Activated CD8-positive, alpha-beta T cell treated with anti-CD3 and anti-CD28 coated beads, Interleukin-2, amount 10 ng/mL, durations not matched to agents 7 days and 5 days (primary cell): ENCODE results near the gene GCH1. TPM values are rescaled to one million over a fixed set of nuclear protein-coding genes. Genes with fewer than 3 reads are reported as not detected.

Source experiments
- ATAC-seq: fragments of 150-1000 bp; cut with Tn5 transposase; one replicate; pipeline ENCODE4 v1.10.0; 2021; ENCODE audit warnings: moderate library complexity
- CTCF ChIA-PET: fragments of 350-600 bp; sonication (Branson Sonifier 250); formaldehyde crosslinking; loops from one replicate; lab custom pipeline; 2021; ENCODE audit warnings: antibody characterized with exemption; lab: Charles Lee
- POLR2A ChIA-PET: fragments of 350-600 bp; sonication (Branson Sonifier 250); formaldehyde crosslinking; loops from one replicate; lab custom pipeline; 2021; ENCODE audit warnings: antibody characterized with exemption; lab: Charles Lee
- DNase-seq: peaks from one replicate; pipeline ENCODE4 v3.0.0-alpha.2; 2020
- H3K27ac Mint-ChIP-seq: one replicate; pipeline ENCODE4 v1.8.0; 2021; ENCODE audit warnings: mild to moderate bottlenecking, mixed read lengths
- H3K27me3 Mint-ChIP-seq: one replicate; pipeline ENCODE4 v1.8.0; 2021; ENCODE audit warnings: low read depth, mixed read lengths
- H3K36me3 Mint-ChIP-seq: one replicate; pipeline ENCODE4 v1.8.0; 2021; ENCODE audit warnings: low read depth, mixed read lengths
- H3K4me1 Mint-ChIP-seq: one replicate; pipeline ENCODE4 v1.8.0; 2021; ENCODE audit warnings: low read depth, mixed read lengths
- H3K4me3 Mint-ChIP-seq: one replicate; pipeline ENCODE4 v1.8.0; 2021; ENCODE audit warnings: mild to moderate bottlenecking, mixed read lengths
- H3K9me3 Mint-ChIP-seq: one replicate; pipeline ENCODE4 v1.8.0; 2022; ENCODE audit warnings: mixed read lengths; ENCODE audit not compliant: insufficient read depth
- total RNA-seq, 2 experiments: library from RNA; stranded (reverse); gene quantifications; one replicate each; pipeline ENCODE4 v1.2.3, GENCODE V29; 2021

The GCH1 gene
- total RNA-seq, 2 experiments from 2014 or later = 51.4 to 52.3 TPM

DNA sequence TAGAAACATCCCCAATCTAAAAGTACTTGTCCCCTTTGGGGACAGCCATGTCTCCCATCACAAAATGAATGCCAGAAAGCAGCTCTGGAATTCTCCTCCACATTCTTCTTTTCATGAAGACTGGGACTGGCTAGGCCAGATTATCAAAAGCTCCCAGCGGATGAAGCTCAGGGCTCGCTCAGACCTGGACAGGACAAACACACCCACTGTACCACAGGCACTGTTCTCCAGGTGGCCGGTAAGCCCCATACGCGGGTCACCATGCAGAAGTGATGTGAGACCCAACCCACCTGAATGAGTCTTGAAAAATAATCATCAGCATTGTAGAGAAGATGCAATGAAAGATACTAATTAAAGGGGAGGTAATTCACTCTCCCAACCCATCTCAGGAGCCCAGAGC is 85.1 kb downstream of the GCH1 start:
- no peak overlapping the region for H3K4me3 Mint-ChIP-seq
- POLR2A ChIA-PET = no interaction called here
- CTCF ChIA-PET = interaction anchor here (0.5 to 7.4 kb wide), 6 partner anchors 11 to 254 kb away, joined by 3 to 43 read pairs (median 4); no protein-coding TSS in a partner anchor
- ATAC-seq = no peak
- H3K27ac Mint-ChIP-seq = no peak overlapping the region
- no peak for DNase-seq
- H3K27me3 Mint-ChIP-seq = peaks cover 11% of the 10 kb centered on the region
- H3K9me3 Mint-ChIP-seq = no peaks in the 10 kb centered on the region
- H3K36me3 Mint-ChIP-seq = no peaks in the 10 kb centered on the region
- no peaks in the 10 kb centered on the region for H3K4me1 Mint-ChIP-seq

DNA sequence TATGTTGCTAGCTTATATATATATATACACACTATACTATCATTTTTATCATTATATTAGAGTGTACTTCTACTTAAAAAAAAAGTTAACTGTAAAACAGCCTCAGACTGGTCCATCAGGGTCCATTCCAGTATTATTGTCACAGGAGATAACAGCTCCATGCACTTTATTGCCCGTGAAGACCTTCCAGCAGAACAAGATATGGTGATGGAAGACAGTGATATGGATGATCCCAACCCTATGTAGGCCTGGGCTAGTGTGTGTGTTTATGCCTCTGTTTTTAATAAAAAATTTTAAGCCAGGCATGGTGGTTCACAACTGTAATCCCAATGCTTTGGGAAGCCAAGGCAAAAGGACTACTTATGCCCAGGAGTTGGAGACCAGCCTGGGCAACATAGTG is 86.2 kb downstream of the GCH1 start:
- no peak for DNase-seq
- Mint-ChIP-seq H3K27me3 (peaks cover 17% of the 10 kb centered on the region), H3K27ac (no peak overlapping the region), H3K36me3 (no peaks in the 10 kb centered on the region), H3K4me3 (no peak overlapping the region), H3K9me3 (no peaks in the 10 kb centered on the region), H3K4me1 (no peaks in the 10 kb centered on the region)
- POLR2A ChIA-PET = no interaction called here
- no peak for ATAC-seq
- CTCF ChIA-PET = interaction anchor here (1.6 to 7.4 kb wide), 4 partner anchors 10 to 253 kb away, joined by 3 to 43 read pairs (median 6); no protein-coding TSS in a partner anchor

GRCh38 chr14:54815515-54815914 is 87.1 kb downstream of the GCH1 start:
- H3K4me1 Mint-ChIP-seq = no peaks in the 10 kb centered on the region
- no peaks in the 10 kb centered on the region for H3K9me3 Mint-ChIP-seq
- H3K36me3 Mint-ChIP-seq = no peaks in the 10 kb centered on the region
- ATAC-seq (no peak), DNase-seq (no peak)
- no peak overlapping the region for H3K4me3 Mint-ChIP-seq
- H3K27ac Mint-ChIP-seq = no peak overlapping the region
- peaks cover 23% of the 10 kb centered on the region for H3K27me3 Mint-ChIP-seq
- CTCF ChIA-PET = interaction anchor here (7.4 kb wide), 1 partner anchor 9 kb away, joined by 43 read pairs; no protein-coding TSS in a partner anchor
- POLR2A ChIA-PET = no interaction called here

DNA sequence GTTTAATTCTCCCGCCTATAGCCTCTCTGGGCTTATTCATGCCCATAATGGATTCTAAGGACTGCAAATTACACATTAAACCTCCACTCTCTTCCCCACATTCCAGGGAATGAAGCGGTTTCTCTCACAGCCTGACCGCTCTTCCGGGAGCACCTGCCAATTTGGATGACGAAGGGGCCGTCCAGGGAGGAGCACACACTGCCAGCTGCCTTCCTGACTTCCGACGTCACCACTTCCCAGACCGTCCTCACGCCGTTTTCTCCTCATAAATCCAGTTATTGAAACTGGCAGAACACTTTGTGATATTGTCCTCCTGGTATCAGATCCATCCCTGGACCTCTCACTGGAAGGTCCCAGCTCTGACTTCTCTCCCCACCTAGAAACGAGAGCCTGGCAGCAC is 87.6 kb downstream of the GCH1 start:
- ATAC-seq = no peak
- no peak overlapping the region for H3K27ac Mint-ChIP-seq
- POLR2A ChIA-PET = interaction anchor here (1.0 kb wide), 1 partner anchor 61 kb away, joined by 4 read pairs; no protein-coding TSS in a partner anchor
- H3K4me1 Mint-ChIP-seq = no peaks in the 10 kb centered on the region
- no peaks in the 10 kb centered on the region for H3K9me3 Mint-ChIP-seq
- DNase-seq = no peak
- H3K36me3 Mint-ChIP-seq = no peaks in the 10 kb centered on the region
- no peak overlapping the region for H3K4me3 Mint-ChIP-seq
- peaks cover 22% of the 10 kb centered on the region for H3K27me3 Mint-ChIP-seq
- CTCF ChIA-PET = interaction anchor here (1.2 kb wide), 1 partner anchor 73 kb away, joined by 3 read pairs; no protein-coding TSS in a partner anchor

GRCh38 chr14:54814076-54814475 is 88.5 kb downstream of the GCH1 start:
- Mint-ChIP-seq H3K4me1 (no peaks in the 10 kb centered on the region), H3K27ac (no peak overlapping the region), H3K4me3 (no peak overlapping the region), H3K27me3 (peaks cover 16% of the 10 kb centered on the region), H3K9me3 (no peaks in the 10 kb centered on the region), H3K36me3 (no peaks in the 10 kb centered on the region)
- CTCF ChIA-PET = interaction anchor here (0.6 to 1.8 kb wide), 11 partner anchors 8 to 263 kb away, joined by 3 to 7 read pairs (median 3); partner anchors contain the start of genes GCH1 and SAMD4A
- peak; percentile 39 for DNase-seq
- POLR2A ChIA-PET = interaction anchor here (1.0 kb wide), 1 partner anchor 62 kb away, joined by 4 read pairs; no protein-coding TSS in a partner anchor
- ATAC-seq = no peak

DNA sequence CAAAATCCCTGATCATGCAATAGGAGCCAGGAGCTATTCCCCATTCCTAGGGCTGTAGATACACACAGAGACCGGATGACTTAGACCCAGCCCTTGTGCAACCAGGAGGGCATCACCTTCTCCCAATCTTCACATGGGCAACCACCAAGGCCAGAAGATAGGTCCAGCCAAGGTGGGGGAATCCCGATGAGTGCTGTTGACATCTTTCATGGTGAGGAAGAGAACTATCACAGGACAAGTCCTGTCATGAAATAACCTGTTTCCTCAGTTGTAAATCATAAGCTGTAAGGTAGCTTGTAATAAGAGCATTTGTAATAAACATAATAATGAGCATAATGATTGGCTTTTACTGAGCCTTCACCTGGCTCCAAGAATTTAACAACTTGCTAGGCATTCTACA is 89.5 kb downstream of the GCH1 start:
- no peaks in the 10 kb centered on the region for H3K36me3 Mint-ChIP-seq
- no peak for ATAC-seq
- ChIA-PET POLR2A (no interaction called here), CTCF (interaction anchor here (1.0 to 1.8 kb wide), 5 partner anchors 30 to 249 kb away, joined by 3 to 7 read pairs (median 4); no protein-coding TSS in a partner anchor)
- peaks cover 16% of the 10 kb centered on the region for H3K27me3 Mint-ChIP-seq
- no peak for DNase-seq
- H3K9me3 Mint-ChIP-seq = no peaks in the 10 kb centered on the region
- no peak overlapping the region for H3K4me3 Mint-ChIP-seq
- H3K27ac Mint-ChIP-seq = no peak overlapping the region
- H3K4me1 Mint-ChIP-seq = no peaks in the 10 kb centered on the region

GRCh38 chr14:54812617-54813016 is 90.0 kb downstream of the GCH1 start:
- no peak overlapping the region for H3K27ac Mint-ChIP-seq
- ATAC-seq = no peak
- no peak overlapping the region for H3K4me3 Mint-ChIP-seq
- H3K27me3 Mint-ChIP-seq = peaks cover 16% of the 10 kb centered on the region
- H3K36me3 Mint-ChIP-seq = no peaks in the 10 kb centered on the region
- CTCF ChIA-PET = interaction anchor here (1.1 to 1.8 kb wide), 3 partner anchors 30 to 249 kb away, joined by 4 to 7 read pairs (median 7); no protein-coding TSS in a partner anchor
- H3K9me3 Mint-ChIP-seq = no peaks in the 10 kb centered on the region
- POLR2A ChIA-PET = no interaction called here
- DNase-seq = no peak
- no peaks in the 10 kb centered on the region for H3K4me1 Mint-ChIP-seq

- ChIA-PET POLR2A (no interaction called here), CTCF (interaction anchor here (1.2 to 2.1 kb wide), 2 partner anchors 19 to 36 kb away, joined by 3 to 5 read pairs; no protein-coding TSS in a partner anchor)
- DNase-seq (no peak), ATAC-seq (no peak)
- H3K4me3 Mint-ChIP-seq = no peak overlapping the region
- H3K4me1 Mint-ChIP-seq = peaks cover 5% of the 10 kb centered on the region
- peaks cover 22% of the 10 kb centered on the region for H3K27me3 Mint-ChIP-seq
- no peaks in the 10 kb centered on the region for H3K9me3 Mint-ChIP-seq
- no peak overlapping the region for H3K27ac Mint-ChIP-seq
- H3K36me3 Mint-ChIP-seq = no peaks in the 10 kb centered on the region
Measured at GRCh38 chr14:54809767-54810166, 92.9 kb downstream of the GCH1 start.

DNA sequence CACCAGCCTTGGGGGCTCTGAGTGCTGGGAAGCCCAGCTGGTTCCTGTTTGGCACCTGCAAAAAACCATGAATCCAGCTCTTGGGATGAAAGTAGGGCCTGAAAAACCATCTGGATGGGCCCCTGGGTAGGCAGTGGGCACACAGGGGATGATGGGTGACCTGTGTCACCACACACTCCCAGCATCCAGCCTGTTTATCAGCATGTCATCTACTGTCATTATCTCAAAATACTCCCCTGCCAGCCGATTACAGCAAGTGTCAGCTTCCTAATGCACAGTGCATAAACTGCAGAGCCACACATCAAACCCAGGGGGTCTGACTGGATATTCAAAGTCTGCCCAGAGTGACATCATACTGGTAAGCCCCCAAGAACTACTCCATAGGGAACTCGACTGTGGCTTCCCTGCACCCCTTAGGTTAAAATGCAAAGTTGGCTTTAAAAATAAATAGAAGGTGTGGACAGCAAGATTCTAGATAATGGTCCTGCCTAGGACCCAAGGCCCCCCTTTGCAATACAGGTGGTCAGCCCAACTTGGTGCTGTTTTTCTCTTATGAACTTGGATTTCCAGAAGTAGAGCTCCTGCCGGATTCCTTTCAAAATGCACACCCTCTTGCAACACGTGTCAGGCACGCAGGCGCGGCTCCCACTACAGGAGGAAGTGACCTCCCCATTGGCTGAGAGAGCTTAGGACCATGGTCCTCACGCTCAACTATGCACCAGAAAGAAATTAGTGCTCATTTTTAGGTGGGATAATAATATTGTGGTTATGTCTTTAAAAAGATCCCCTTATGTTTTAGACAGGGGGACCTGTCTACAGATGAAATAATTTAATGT is 94.1 kb downstream of the GCH1 start:
- ChIA-PET CTCF (interaction anchor here (1.2 to 4.8 kb wide), 3 partner anchors 10 to 35 kb away, joined by 3 to 43 read pairs (median 5); no protein-coding TSS in a partner anchor), POLR2A (no interaction called here)
- H3K27me3 Mint-ChIP-seq = peaks cover 26% of the 10 kb centered on the region
- H3K36me3 Mint-ChIP-seq = no peaks in the 10 kb centered on the region
- DNase-seq (no peak), ATAC-seq (no peak)
- no peak overlapping the region for H3K4me3 Mint-ChIP-seq
- no peak overlapping the region for H3K27ac Mint-ChIP-seq
- peaks cover 5% of the 10 kb centered on the region for H3K4me1 Mint-ChIP-seq
- no peaks in the 10 kb centered on the region for H3K9me3 Mint-ChIP-seq

- Mint-ChIP-seq H3K27ac (no peak overlapping the region), H3K4me1 (peaks cover 5% of the 10 kb centered on the region), H3K9me3 (no peaks in the 10 kb centered on the region), H3K27me3 (peaks cover 25% of the 10 kb centered on the region), H3K36me3 (no peaks in the 10 kb centered on the region), H3K4me3 (no peak overlapping the region)
- DNase-seq = no peak
- no peak for ATAC-seq
- POLR2A ChIA-PET = no interaction called here
- CTCF ChIA-PET = interaction anchor here (1.2 to 4.8 kb wide), 4 partner anchors 11 to 244 kb away, joined by 3 to 43 read pairs (median 19); no protein-coding TSS in a partner anchor
Measured at GRCh38 chr14:54807881-54808280, 94.7 kb downstream of the GCH1 start.

- Mint-ChIP-seq H3K4me1 (peaks cover 5% of the 10 kb centered on the region), H3K4me3 (no peak overlapping the region), H3K27ac (no peak overlapping the region), H3K27me3 (peaks cover 22% of the 10 kb centered on the region), H3K36me3 (no peaks in the 10 kb centered on the region), H3K9me3 (no peaks in the 10 kb centered on the region)
- CTCF ChIA-PET = interaction anchor here (1.2 to 4.8 kb wide), 4 partner anchors 12 to 243 kb away, joined by 3 to 43 read pairs (median 18); no protein-coding TSS in a partner anchor
- DNase-seq = no peak
- no peak for ATAC-seq
- POLR2A ChIA-PET = no interaction called here
Measured at GRCh38 chr14:54807428-54807827, 95.2 kb downstream of the GCH1 start.
